HG03342 (cell line): ENCODE data around the gene NLGN3.

Source experiments
- ATAC-seq: cut with Tn5 transposase; IDR thresholded peaks from one replicate; pipeline ENCODE4 v1.9.1; 2021; ENCODE audit warnings: mild to moderate bottlenecking, moderate library complexity; ENCODE audit not compliant: unreplicated experiment

The NLGN3 gene

GRCh38 chrX:71144651-71145050, at the start of gene NLGN3:
NLGN3 (plus strand) TSS chrX:71144841; CDS start chrX:71147750, 2,909 bp downstream.
- no peak for ATAC-seq

- no peak for ATAC-seq
Observed at GRCh38 chrX:71095033-71095432, 49.6 kb upstream of the NLGN3 start.

GRCh38 chrX:71095555-71095980, 49.1 kb upstream of the NLGN3 start, which contains the start of gene FOXO4:
FOXO4 (plus strand) TSS chrX:71095851; CDS start chrX:71096529, 678 bp downstream.
- ATAC-seq, result peak; percentile 82

GRCh38 chrX:71095981-71096759, 48.5 kb upstream of the NLGN3 start:
- no peak for ATAC-seq

- no peak for ATAC-seq
Observed at GRCh38 chrX:71096760-71097032, 47.9 kb upstream of the NLGN3 start.

GRCh38 chrX:71098302-71098701, 46.3 kb upstream of the NLGN3 start:
- peak; percentile 53 for ATAC-seq

- ATAC-seq, result no peak
Observed at GRCh38 chrX:71098951-71099506, 45.6 kb upstream of the NLGN3 start.

GRCh38 chrX:71099736-71100135, 44.9 kb upstream of the NLGN3 start:
- no peak for ATAC-seq

GRCh38 chrX:71100581-71101505, 43.8 kb upstream of the NLGN3 start:
- ATAC-seq, result no peak

- ATAC-seq, result no peak
Observed at GRCh38 chrX:71102292-71102691, 42.3 kb upstream of the NLGN3 start.

- ATAC-seq, result peak; percentile 46
Observed at GRCh38 chrX:71103110-71103983, 41.3 kb upstream of the NLGN3 start.

GRCh38 chrX:71105628-71106027, 39.0 kb upstream of the NLGN3 start:
- ATAC-seq, result no peak

- ATAC-seq, result no peak
Observed at GRCh38 chrX:71106427-71106826, 38.2 kb upstream of the NLGN3 start, which contains the start of gene CXorf65. CXorf65 (minus strand) TSS chrX:71106740; CDS start chrX:71106556, 184 bp downstream.

- ATAC-seq, result no peak
Observed at GRCh38 chrX:71107245-71107644, 37.4 kb upstream of the NLGN3 start.

- no peak for ATAC-seq
Observed at GRCh38 chrX:71107762-71108360, 36.8 kb upstream of the NLGN3 start.

GRCh38 chrX:71109051-71109450, 35.6 kb upstream of the NLGN3 start:
- no peak for ATAC-seq

- peak; percentile 88 for ATAC-seq
Observed at GRCh38 chrX:71111141-71111843, 33.3 kb upstream of the NLGN3 start, which contains the start of gene IL2RG. IL2RG (minus strand) TSS chrX:71111577; CDS start chrX:71111539, 38 bp downstream.

GRCh38 chrX:71111921-71112431, 32.7 kb upstream of the NLGN3 start:
- ATAC-seq, result peak; percentile 21

- no peak for ATAC-seq
Observed at GRCh38 chrX:71117358-71117757, 27.3 kb upstream of the NLGN3 start.
